ENCODE data around the gene SNRPD3. TPM values are rescaled to one million over a fixed set of nuclear protein-coding genes. Genes with fewer than 3 reads are reported as not detected.
"Not testable (repeated sequence)": the region's sequence is repeated elsewhere in the genome, so short reads cannot be mapped to it uniquely, and the experiment has no call there.

Gene SNRPD3
- total RNA-seq, 1 donor from 2014 or later, result 124 TPM

GRCh38 chr22:24621244-24621643 is 65.4 kb downstream of the SNRPD3 start:
- not testable (repeated sequence) for H3K27ac Mint-ChIP-seq; H3K36me3 Mint-ChIP-seq (ENCODE audit: insufficient read depth); H3K9me3 Mint-ChIP-seq (ENCODE audit: low read depth); H3K4me1 Mint-ChIP-seq (ENCODE audit: low read depth); DNase-seq (ENCODE audit: low spot score, unreplicated experiment); H3K27me3 Mint-ChIP-seq; H3K4me3 Mint-ChIP-seq (ENCODE audit: low read depth)

GRCh38 chr22:24622596-24622995 is 66.8 kb downstream of the SNRPD3 start:
- H3K4me1 Mint-ChIP-seq (ENCODE audit: low read depth); H3K27me3 Mint-ChIP-seq; H3K4me3 Mint-ChIP-seq (ENCODE audit: low read depth): not testable (repeated sequence)

More at GRCh38 chr22:24622596-24622995, 66.8 kb downstream of the SNRPD3 start:
- H3K36me3 Mint-ChIP-seq (ENCODE audit: insufficient read depth); H3K9me3 Mint-ChIP-seq (ENCODE audit: low read depth); DNase-seq (ENCODE audit: low spot score, unreplicated experiment): not testable (repeated sequence)
- H3K27ac Mint-ChIP-seq, result peak overlapping the region; percentile 79

Other genes with a start within 250 kb of the SNRPD3 start
- gene ADORA2A, start 128.4 kb upstream of the SNRPD3 start, total RNA-seq, result 5.2 and 6.4 TPM in 2 replicates
- 0.50 and 0.75 TPM in 2 replicates for gene UPB1, start 60.7 kb upstream of the SNRPD3 start, total RNA-seq
- 62.0 and 67.5 TPM in 2 replicates for gene GUCD1, start 861 bp upstream of the SNRPD3 start, total RNA-seq
- gene LRRC75B, start 37.1 kb downstream of the SNRPD3 start, total RNA-seq, result 23.6 and 24.6 TPM in 2 replicates
- gene GGT1, start 47.2 kb downstream of the SNRPD3 start, total RNA-seq, result 16.9 and 17.1 TPM in 2 replicates
- not detected in 2 replicates for gene PIWIL3, start 218.7 kb downstream of the SNRPD3 start, total RNA-seq

All from progenitor cell of endocrine pancreas (in vitro differentiated cells).